Measurements from ENCODE around the gene PRRT1B.

PRRT1B gene

GRCh38 chr9:131578021-131578420, 32.7 kb downstream of the PRRT1B start:
- H3K36me3 ChIP-seq (ENCODE audit: insufficient read depth, insufficient read length, low read length) = peaks cover 74% of the 10 kb centered on the region

GRCh38 chr9:131578731-131579504, 33.6 kb downstream of the PRRT1B start:
- no peak for TF ChIP-seq SUZ12 (IDR thresholded peaks at IDR 0.05; ENCODE audit: extremely low read depth, insufficient read depth, insufficient read length)
- TF ChIP-seq YY1 (IDR thresholded peaks at IDR 0.05; ENCODE audit: insufficient read depth, insufficient read length) = no peak
- no peak for TF ChIP-seq ZNF274 (IDR thresholded peaks at IDR 0.05; ENCODE audit: low read depth, low read length)
- DNase-seq (ENCODE audit: low read depth, low spot score) = no peak

More at GRCh38 chr9:131578021-131578420, 32.7 kb downstream of the PRRT1B start:
- no peak overlapping the region for H3K9ac ChIP-seq (ENCODE audit: insufficient read length, low read depth)
- no peak for DNase-seq (ENCODE audit: low read depth, low spot score)
- H3K9me3 ChIP-seq (ENCODE audit: insufficient read depth, low read length) = no peaks in the 10 kb centered on the region
- H3K27me3 ChIP-seq (ENCODE audit: insufficient read depth, insufficient read length) = no peaks in the 10 kb centered on the region
- no peak overlapping the region for H3K4me3 ChIP-seq (ENCODE audit: insufficient read length, low read depth)
- peaks cover 8% of the 10 kb centered on the region for H3K4me1 ChIP-seq (ENCODE audit: insufficient read depth, insufficient read length)
- TF ChIP-seq ZNF274 (IDR thresholded peaks at IDR 0.05; ENCODE audit: low read depth, low read length) (no peak), YY1 (IDR thresholded peaks at IDR 0.05; ENCODE audit: insufficient read depth, insufficient read length) (no peak), SUZ12 (IDR thresholded peaks at IDR 0.05; ENCODE audit: extremely low read depth, insufficient read depth, insufficient read length) (no peak)

GRCh38 chr9:131579789-131580211, 34.5 kb downstream of the PRRT1B start:
- DNase-seq (ENCODE audit: low read depth, low spot score) = no peak
- H3K4me1 ChIP-seq (ENCODE audit: insufficient read depth, insufficient read length) = peaks cover 8% of the 10 kb centered on the region
- H3K9me3 ChIP-seq (ENCODE audit: insufficient read depth, low read length) = no peaks in the 10 kb centered on the region
- no peak for TF ChIP-seq SUZ12 (IDR thresholded peaks at IDR 0.05; ENCODE audit: extremely low read depth, insufficient read depth, insufficient read length)
- TF ChIP-seq YY1 (IDR thresholded peaks at IDR 0.05; ENCODE audit: insufficient read depth, insufficient read length) = no peak
- TF ChIP-seq ZNF274 (IDR thresholded peaks at IDR 0.05; ENCODE audit: low read depth, low read length) = no peak
- H3K4me3 ChIP-seq (ENCODE audit: insufficient read length, low read depth) = no peak overlapping the region
- H3K36me3 ChIP-seq (ENCODE audit: insufficient read depth, insufficient read length, low read length) = peaks cover 90% of the 10 kb centered on the region
- no peaks in the 10 kb centered on the region for H3K27me3 ChIP-seq (ENCODE audit: insufficient read depth, insufficient read length)
- H3K9ac ChIP-seq (ENCODE audit: insufficient read length, low read depth) = no peak overlapping the region

More at GRCh38 chr9:131578731-131579504, 33.6 kb downstream of the PRRT1B start:
- Histone ChIP-seq H3K36me3 (ENCODE audit: insufficient read depth, insufficient read length, low read length) (peaks cover 82% of the 10 kb centered on the region), H3K27me3 (ENCODE audit: insufficient read depth, insufficient read length) (no peaks in the 10 kb centered on the region), H3K4me3 (ENCODE audit: insufficient read length, low read depth) (no peak overlapping the region), H3K9ac (ENCODE audit: insufficient read length, low read depth) (no peak overlapping the region), H3K9me3 (ENCODE audit: insufficient read depth, low read length) (no peaks in the 10 kb centered on the region), H3K4me1 (ENCODE audit: insufficient read depth, insufficient read length) (peaks cover 8% of the 10 kb centered on the region)

- Histone ChIP-seq H3K4me3 (ENCODE audit: insufficient read length, low read depth) (no peak overlapping the region), H3K27me3 (ENCODE audit: insufficient read depth, insufficient read length) (no peaks in the 10 kb centered on the region), H3K36me3 (ENCODE audit: insufficient read depth, insufficient read length, low read length) (peaks cover 92% of the 10 kb centered on the region), H3K4me1 (ENCODE audit: insufficient read depth, insufficient read length) (peaks cover 2% of the 10 kb centered on the region), H3K9ac (ENCODE audit: insufficient read length, low read depth) (no peak overlapping the region), H3K9me3 (ENCODE audit: insufficient read depth, low read length) (no peaks in the 10 kb centered on the region)
- DNase-seq (ENCODE audit: low read depth, low spot score) = no peak
- no peak for TF ChIP-seq ZNF274 (IDR thresholded peaks at IDR 0.05; ENCODE audit: low read depth, low read length)
- no peak for TF ChIP-seq YY1 (IDR thresholded peaks at IDR 0.05; ENCODE audit: insufficient read depth, insufficient read length)
- TF ChIP-seq SUZ12 (IDR thresholded peaks at IDR 0.05; ENCODE audit: extremely low read depth, insufficient read depth, insufficient read length) = no peak
These were observed 35.0 kb downstream of the PRRT1B start for GRCh38 chr9:131580358-131580757.

- Histone ChIP-seq H3K36me3 (ENCODE audit: insufficient read depth, insufficient read length, low read length) (peaks cover 80% of the 10 kb centered on the region), H3K4me1 (ENCODE audit: insufficient read depth, insufficient read length) (no peaks in the 10 kb centered on the region), H3K9ac (ENCODE audit: insufficient read length, low read depth) (no peak overlapping the region), H3K27me3 (ENCODE audit: insufficient read depth, insufficient read length) (no peaks in the 10 kb centered on the region), H3K4me3 (ENCODE audit: insufficient read length, low read depth) (no peak overlapping the region), H3K9me3 (ENCODE audit: insufficient read depth, low read length) (no peaks in the 10 kb centered on the region)
- no peak for DNase-seq (ENCODE audit: low read depth, low spot score)
- TF ChIP-seq SUZ12 (IDR thresholded peaks at IDR 0.05; ENCODE audit: extremely low read depth, insufficient read depth, insufficient read length) (no peak), YY1 (IDR thresholded peaks at IDR 0.05; ENCODE audit: insufficient read depth, insufficient read length) (no peak), ZNF274 (IDR thresholded peaks at IDR 0.05; ENCODE audit: low read depth, low read length) (no peak)
These were observed 36.7 kb downstream of the PRRT1B start for GRCh38 chr9:131582056-131582455.

- H3K4me1 ChIP-seq (ENCODE audit: insufficient read depth, insufficient read length) = no peaks in the 10 kb centered on the region
- DNase-seq (ENCODE audit: low read depth, low spot score) = no peak
- H3K27me3 ChIP-seq (ENCODE audit: insufficient read depth, insufficient read length) = no peaks in the 10 kb centered on the region
- no peak overlapping the region for H3K9ac ChIP-seq (ENCODE audit: insufficient read length, low read depth)
- no peak overlapping the region for H3K4me3 ChIP-seq (ENCODE audit: insufficient read length, low read depth)
- H3K36me3 ChIP-seq (ENCODE audit: insufficient read depth, insufficient read length, low read length) = peaks cover 80% of the 10 kb centered on the region
- no peaks in the 10 kb centered on the region for H3K9me3 ChIP-seq (ENCODE audit: insufficient read depth, low read length)
- TF ChIP-seq ZNF274 (IDR thresholded peaks at IDR 0.05; ENCODE audit: low read depth, low read length) (no peak), SUZ12 (IDR thresholded peaks at IDR 0.05; ENCODE audit: extremely low read depth, insufficient read depth, insufficient read length) (no peak), YY1 (IDR thresholded peaks at IDR 0.05; ENCODE audit: insufficient read depth, insufficient read length) (no peak)
These were observed 37.4 kb downstream of the PRRT1B start for GRCh38 chr9:131582466-131583336.

- no peaks in the 10 kb centered on the region for H3K9me3 ChIP-seq (ENCODE audit: insufficient read depth, low read length)
- H3K4me1 ChIP-seq (ENCODE audit: insufficient read depth, insufficient read length) = no peaks in the 10 kb centered on the region
- H3K36me3 ChIP-seq (ENCODE audit: insufficient read depth, insufficient read length, low read length) = peaks cover 81% of the 10 kb centered on the region
- no peak for TF ChIP-seq SUZ12 (IDR thresholded peaks at IDR 0.05; ENCODE audit: extremely low read depth, insufficient read depth, insufficient read length)
- no peak for TF ChIP-seq YY1 (IDR thresholded peaks at IDR 0.05; ENCODE audit: insufficient read depth, insufficient read length)
- TF ChIP-seq ZNF274 (IDR thresholded peaks at IDR 0.05; ENCODE audit: low read depth, low read length) = no peak
- no peak overlapping the region for H3K4me3 ChIP-seq (ENCODE audit: insufficient read length, low read depth)
- no peak for DNase-seq (ENCODE audit: low read depth, low spot score)
- H3K27me3 ChIP-seq (ENCODE audit: insufficient read depth, insufficient read length) = no peaks in the 10 kb centered on the region
- H3K9ac ChIP-seq (ENCODE audit: insufficient read length, low read depth) = no peak overlapping the region
These were observed 38.0 kb downstream of the PRRT1B start for GRCh38 chr9:131583337-131583645.
